ENCODE data around the gene RERE.
A peak's percentile ranks its signal among the peaks of the same experiment; 100 is the strongest.
"Not testable (repeated sequence)": the region's sequence is repeated elsewhere in the genome, so short reads cannot be mapped to it uniquely, and the experiment has no call there.

Gene RERE

GRCh38 chr1:8631163-8631562 is 186.3 kb downstream of the RERE start:
- DNase-seq: no peak

DNA sequence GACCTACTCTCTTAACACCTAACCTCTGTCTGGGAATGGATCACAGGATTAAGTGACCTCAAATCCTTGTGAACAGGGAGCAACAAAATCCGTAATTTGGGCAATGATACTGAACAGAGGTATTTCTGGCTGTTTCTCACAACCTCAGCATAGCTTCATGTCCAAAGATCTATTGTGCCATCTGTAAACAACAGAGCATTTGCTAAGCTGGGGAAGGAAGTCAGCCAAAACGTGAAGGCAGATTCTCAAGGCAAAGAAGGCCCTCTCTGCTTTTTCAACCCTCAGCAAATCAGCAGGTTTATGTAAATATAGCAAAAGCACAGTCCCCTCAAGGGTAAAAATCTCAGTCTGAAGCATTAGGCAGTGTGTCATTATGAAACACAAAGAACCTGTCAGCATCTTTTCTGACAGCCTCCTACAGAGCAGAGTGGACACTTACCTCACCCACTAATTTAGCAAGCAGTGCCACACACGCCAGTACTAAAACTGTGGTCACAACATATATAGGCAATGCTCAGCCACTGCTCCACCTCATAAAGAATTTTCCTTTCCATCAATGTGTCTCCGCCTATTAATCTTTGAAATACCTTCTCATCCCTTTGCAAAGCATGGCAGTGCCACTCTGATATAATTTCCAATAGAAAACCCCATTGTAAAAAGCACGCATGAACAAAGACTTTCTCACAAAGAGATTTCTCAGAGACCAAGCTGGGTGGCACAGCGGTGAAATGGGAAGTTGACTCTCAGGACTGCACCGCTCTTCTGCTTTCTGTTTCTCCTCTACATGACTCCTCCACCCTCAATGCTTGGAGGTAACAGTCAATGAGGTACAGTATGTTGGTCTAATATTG is 188.0 kb downstream of the RERE start:
- DNase-seq: peak; percentile 15

- DNase-seq: no peak
These were observed 188.8 kb downstream of the RERE start for GRCh38 chr1:8628606-8629005.

GRCh38 chr1:8627728-8628127 is 189.7 kb downstream of the RERE start:
- DNase-seq: no peak

- DNase-seq: no peak
These were observed 191.2 kb downstream of the RERE start for GRCh38 chr1:8625981-8626898.

DNA sequence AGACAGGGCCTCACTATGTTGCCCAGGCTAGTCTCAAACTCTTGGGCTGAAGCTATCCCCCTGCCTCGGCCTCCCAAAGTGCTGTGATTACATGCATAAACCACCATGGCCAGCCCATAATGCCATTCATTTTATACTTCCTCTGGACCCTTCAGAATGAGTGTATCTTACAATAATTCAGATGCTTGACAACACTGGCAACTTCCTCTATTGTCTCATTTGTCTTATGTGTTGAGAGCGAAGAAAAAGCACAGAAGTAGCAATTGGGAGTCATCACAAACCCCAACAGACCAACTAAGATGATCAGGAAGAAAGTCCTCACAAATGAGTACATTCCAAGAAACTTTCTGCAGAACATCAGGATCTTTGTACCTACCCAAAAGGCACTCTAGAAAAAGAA is 191.9 kb downstream of the RERE start:
- no peak for DNase-seq

DNA sequence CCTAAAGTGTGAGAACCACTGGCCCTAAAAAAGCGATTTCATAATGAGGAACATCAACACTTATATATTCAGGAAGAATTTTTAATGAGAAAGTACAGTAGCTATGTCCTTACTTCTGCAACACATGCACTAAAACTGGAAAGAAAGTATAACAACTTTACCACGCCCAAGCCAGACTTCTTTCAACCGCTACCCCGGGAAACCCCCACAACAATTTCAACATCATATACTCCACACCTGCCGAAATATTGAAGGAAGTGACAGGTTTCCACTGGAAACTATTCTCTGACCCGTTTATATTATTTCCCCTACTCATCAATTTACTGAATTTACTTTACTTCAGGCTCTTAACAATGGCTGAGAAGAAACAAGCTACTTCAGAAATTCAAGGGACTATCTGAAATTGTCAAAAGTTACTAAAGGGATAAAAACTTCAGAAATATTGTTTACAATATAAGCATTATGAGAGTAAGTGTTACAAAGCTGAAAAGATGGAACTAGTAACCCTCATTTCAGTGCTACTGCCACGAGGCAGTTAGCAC is 193.7 kb downstream of the RERE start:
- DNase-seq: peak; percentile 15

GRCh38 chr1:8621785-8622348 is 195.6 kb downstream of the RERE start:
- not testable (repeated sequence) for DNase-seq

GRCh38 chr1:8621034-8621582 is 196.3 kb downstream of the RERE start:
- not testable (repeated sequence) for DNase-seq

GRCh38 chr1:8619917-8620502 is 197.4 kb downstream of the RERE start:
- DNase-seq: not testable (repeated sequence)

DNA sequence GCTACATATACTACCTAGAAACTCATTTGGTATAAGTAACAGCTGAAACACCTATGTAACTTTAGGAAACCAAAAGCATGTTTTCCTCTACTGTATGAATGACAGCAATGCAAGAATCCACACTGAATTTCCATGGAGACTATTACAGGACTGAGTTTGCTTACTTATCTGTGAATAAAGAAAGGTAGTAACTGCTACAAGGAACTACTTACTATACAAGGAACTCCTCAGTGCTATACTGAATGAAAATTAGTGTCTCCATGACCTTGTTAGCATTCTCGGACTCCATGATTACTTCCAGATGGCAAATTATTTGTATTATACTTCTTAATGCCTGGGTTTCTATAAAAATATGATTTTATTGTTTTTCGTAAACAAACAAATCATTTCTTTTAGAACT is 198.0 kb downstream of the RERE start:
- DNase-seq: not testable (repeated sequence)

GRCh38 chr1:8616791-8617190 is 200.6 kb downstream of the RERE start:
- DNase-seq: not testable (repeated sequence)

DNA sequence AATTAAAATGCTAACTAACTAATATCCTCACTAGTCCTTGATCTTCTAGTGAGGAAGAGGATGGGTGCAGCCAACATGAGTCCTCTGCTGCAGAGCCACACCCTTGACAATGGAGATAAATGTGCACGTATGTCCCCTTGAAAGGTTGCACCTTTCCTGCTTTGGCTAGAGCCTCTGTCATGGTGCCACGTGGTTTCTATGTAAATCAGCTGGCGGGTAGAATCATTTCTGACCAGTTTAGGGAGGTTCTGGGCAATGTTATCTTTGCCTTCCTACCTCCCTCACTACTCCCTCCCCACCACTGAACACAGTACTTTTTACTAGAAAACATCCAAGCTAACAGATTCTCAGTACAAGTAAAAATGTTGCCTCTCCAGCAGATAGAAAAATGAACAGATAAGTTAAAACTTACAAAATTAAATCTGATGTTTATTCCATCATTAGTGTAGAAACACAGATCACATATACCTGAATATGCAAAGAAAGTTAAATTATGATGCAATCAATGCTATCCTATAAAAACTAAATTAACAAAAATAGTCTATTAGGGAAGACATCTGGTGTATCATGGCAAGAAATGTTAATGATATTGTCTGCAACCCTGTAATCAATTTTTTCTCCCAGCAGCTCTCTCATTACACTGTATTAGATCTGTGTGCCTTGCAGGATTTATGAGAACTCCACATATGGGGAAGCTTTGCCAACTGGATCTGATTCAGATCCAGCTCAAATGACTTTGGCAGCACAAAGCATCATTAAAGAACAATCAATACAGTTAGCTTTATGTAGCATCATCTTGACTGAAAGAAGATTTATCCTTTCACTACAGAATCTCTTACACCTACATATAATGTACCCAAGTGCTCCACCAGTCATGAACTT is 205.6 kb downstream of the RERE start:
- not testable (repeated sequence) for DNase-seq

GRCh38 chr1:8607906-8608305 is 209.5 kb downstream of the RERE start:
- DNase-seq: no peak

DNA sequence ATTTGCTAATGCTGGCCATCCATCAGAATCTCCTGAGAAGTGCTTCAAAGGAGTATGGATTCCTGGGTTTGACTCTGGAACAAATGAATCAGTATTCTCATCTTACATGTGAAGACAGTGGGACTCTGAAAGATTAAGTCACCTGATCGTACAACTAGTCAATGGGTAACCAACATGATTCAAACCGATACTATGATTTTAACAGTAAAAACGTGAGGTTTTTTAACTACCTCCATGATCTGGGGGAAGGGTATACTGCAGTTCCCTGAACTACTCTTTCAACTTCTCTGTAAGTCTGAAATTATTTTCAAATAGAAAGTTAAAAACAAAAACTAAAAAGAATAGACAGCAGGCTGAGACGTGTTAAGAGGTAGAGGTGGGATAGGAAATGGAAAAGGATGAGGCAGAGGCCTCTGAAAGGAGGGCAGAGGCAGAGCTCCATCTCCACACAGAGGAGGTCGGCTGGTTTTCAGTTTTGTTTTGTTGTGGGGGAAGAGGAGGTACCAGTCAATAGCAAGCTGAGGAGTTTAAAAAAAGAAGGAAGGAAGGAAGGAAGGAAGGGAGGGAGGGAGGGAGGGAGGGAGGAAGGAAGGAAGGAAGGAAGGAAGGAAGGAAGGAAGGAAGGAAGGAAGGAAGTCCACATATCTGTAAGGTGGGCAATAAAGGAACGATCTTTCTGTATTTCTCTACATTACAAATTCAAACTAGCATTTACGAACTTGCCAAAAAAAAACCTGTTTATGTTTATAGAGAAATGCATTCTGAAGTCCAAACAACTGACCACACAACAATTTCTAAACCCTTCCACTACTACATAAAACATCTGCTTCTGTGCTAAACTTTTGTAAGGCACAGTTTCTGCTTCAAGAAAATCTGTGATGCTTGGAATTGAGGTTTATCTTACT is 213.1 kb downstream of the RERE start:
- peak; percentile 47 for DNase-seq

GRCh38 chr1:8603220-8603616 is 214.2 kb downstream of the RERE start:
- no peak for DNase-seq

DNA sequence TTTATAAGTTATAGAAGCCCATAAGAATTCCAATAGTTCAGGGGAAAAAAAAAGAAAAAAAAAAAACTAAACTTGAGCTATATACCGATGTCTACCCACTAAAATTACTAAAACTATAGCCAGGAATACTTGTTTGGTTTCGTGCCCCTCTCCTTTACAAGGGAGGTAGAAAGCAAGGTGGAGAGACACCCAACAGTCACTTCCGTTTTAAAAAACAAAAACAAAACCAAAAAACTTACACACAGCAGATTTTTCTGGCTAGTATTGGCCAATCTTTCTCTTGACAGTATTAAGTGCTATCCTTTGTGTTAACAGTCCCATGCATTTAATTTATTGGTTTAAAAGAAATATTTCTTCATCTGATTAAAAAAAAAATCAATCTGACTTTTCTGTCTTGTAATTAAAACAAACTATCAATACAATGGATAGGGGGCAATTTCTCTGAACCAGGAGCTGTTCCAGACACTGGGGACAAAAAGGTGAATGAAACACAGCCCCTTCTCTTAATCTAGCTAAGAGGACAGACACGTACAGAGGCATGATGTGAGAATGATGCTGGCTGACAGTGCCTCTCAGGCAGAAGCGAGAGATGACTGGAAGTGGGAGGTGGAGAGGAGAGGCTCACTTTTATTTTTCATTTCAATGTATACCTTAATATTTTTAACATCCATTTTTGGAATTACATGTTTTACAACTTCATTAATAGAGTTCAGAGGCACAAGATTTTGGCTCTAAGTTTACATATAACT is 214.8 kb downstream of the RERE start:
- peak; percentile 51 for DNase-seq

- DNase-seq: no peak
These were observed 217.1 kb downstream of the RERE start for GRCh38 chr1:8600336-8600735.

DNA sequence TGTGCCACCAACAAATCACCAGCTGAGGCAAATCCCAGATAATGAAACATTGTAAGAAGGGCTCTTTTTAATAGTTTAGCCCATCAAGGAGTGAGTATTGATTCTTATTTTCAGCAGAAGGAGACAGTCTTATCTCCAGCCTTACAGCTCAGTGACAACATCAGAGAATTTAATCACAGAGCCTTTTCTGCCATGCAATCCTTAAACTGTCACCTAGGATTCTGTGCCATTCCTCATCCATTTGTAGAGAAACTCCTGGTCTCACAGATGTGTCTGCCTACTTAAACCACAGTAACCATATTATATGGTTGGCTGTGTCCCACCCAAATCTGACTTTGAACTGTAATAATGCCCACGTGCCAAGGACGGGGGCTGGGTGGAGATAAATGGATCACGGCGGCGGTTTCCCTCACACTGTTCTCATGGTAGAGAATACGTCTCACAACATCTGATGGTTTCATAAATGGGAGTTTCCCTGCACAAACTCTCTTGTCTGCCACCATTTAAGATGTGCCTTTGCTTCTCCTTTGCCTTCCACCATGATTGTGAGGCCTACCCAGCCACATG is 217.7 kb downstream of the RERE start:
- no peak for DNase-seq

Measured in activated naive CD4-positive, alpha-beta T cell treated with anti-CD3 and anti-CD28 coated beads, Interleukin-2, amount 50 U/mL, for 16 hours (primary cell).